Ovary (tissue), 9 donors: Measurements from ENCODE around the gene PPM1H. TPM values are rescaled to one million over a fixed set of nuclear protein-coding genes. Genes with fewer than 3 reads are reported as not detected.

ENCODE experiments used
- DNase-seq, 5 donors: peaks; one replicate each; pipeline ENCODE4 v3.0.0-alpha.2; 2019 to 2020
- H3K27ac ChIP-seq, 2 donors: fragments of 200-600 bp; one replicate each; pipeline versions ENCODE4 v1.5.1 to v1.8.0; 2019 to 2022
- H3K27me3 ChIP-seq: fragments of 200-600 bp; one replicate; pipeline ENCODE4 v1.8.0; 2022
- H3K36me3 ChIP-seq: fragments of 200-600 bp; sonication (generic); one replicate; pipeline ENCODE4 v1.5.1; 2019
- H3K4me1 ChIP-seq: one replicate; pipeline ENCODE4 v1.8.1; 2013; ENCODE audit warnings: mild to moderate bottlenecking, moderate library complexity; ENCODE audit not compliant: insufficient read depth
- H3K4me3 ChIP-seq: fragments of 200-600 bp; sonication (generic); one replicate; pipeline ENCODE4 v1.5.1; 2017
- H3K9me3 ChIP-seq, 2 donors: fragments of 200-600 bp in 1 of 2; sonication (generic) in 1 of 2; one replicate each; pipeline versions ENCODE4 v1.5.1 to v1.8.1; 2013 to 2019; ENCODE audit warnings: mild to moderate bottlenecking in 1 of 2, moderate library complexity in 1 of 2
- CTCF ChIP-seq, 3 donors: fragments of 450-650 bp in 2 of 3; fragments of 200-600 bp in 1 of 3; IDR thresholded peaks; one replicate each; pipeline versions ENCODE4 v1.5.1 to v1.8.0; 2016 to 2022; ENCODE audit warnings: antibody characterized with exemption in 3 of 3, mild to moderate bottlenecking in 1 of 3
- EP300 ChIP-seq: sonication (generic); formaldehyde crosslinking; IDR thresholded peaks from one replicate; pipeline ENCODE4 v1.6.1; 2017; ENCODE audit warnings: antibody characterized with exemption
- POLR2A ChIP-seq: fragments of 450-650 bp; IDR thresholded peaks from one replicate; pipeline ENCODE4 v1.6.1; 2017; ENCODE audit warnings: antibody characterized with exemption, mild to moderate bottlenecking, moderate library complexity
- WGBS, 3 donors: extraction: QIAGEN DNeasy Blood & Tissue Kit in 1 of 3; methylation state at CpG; one replicate each; pipeline versions ENCODE4 v1.1.5 to v1.1.7; 2013 to 2017; 5-methylcytosine and 5-hydroxymethylcytosine counted together
- intact Hi-C, 4 donors: fragments of 100-400 bp; cut with DNase I; formaldehyde crosslinking; loops; one replicate each; pipeline versions ENCODE4 v1.11.0 to v1.15.1; 2022 to 2023
- polyA plus RNA-seq, 2 donors: library from polyadenylated mRNA; stranded (reverse); fragments of 200-250 nt in 1 of 2; fragments of 350-450 nt in 1 of 2; fragmentation: Illumina TruSeq in 1 of 2; extraction: RNeasy Lipid Tissue Mini Kit (QIAGEN cat#74804) in 1 of 2; gene quantifications; one replicate each; pipeline ENCODE4 v1.2.3, GENCODE V29; 2013 to 2014
- total RNA-seq, 7 donors: library from RNA; depleted of rRNA in 2 of 7; stranded (reverse); fragments of >200 nt in 2 of 7; fragmentation: NEBNext Ultra II Directional in 3 of 7; extraction: Animal tissue kit (Norgen Biotek cat#: 25700) in 3 of 7; gene quantifications; one replicate each; pipeline versions ENCODE4 v1.1.0 to v1.2.4, GENCODE V29; 2016 to 2023
- donor health status: DM: no; HTN: no; CAD: no; lungs with moderate emphysema.
- donor health status: DM: no; HTN: no; CAD: no.
- donor health status: Bipolar disorder and iron deficiency.
- donor health status: DM: yes; HTN: yes; CAD: no.
- donor health status: DM: no; HTN: no; CAD: no.
- donor health status: DM: yes; HTN: yes; CAD: no.

PPM1H gene
- total and polyA plus RNA-seq, 9 donors, result 1.6 to 45.4 (median 12.0) TPM

- no peaks in the 10 kb centered on the region for H3K36me3 ChIP-seq
- DNase-seq, result no peak
- H3K4me3 ChIP-seq, result no peak overlapping the region
- H3K27me3 ChIP-seq, result no peaks in the 10 kb centered on the region
- TF ChIP-seq CTCF (IDR thresholded peaks at IDR 0.05) (no peak), EP300 (no peak), POLR2A (no peak)
- H3K27ac ChIP-seq, result no peak overlapping the region
- intact Hi-C loops, result no loop called here
- peaks cover 6% of the 10 kb centered on the region for H3K4me1 ChIP-seq
- no peaks in the 10 kb centered on the region for H3K9me3 ChIP-seq
- 64 to 85% (median 71%) methylated on average over 6 of the region's 6 CpGs for WGBS, 3 donors
Measured at GRCh38 chr12:62915204-62915529, 19.8 kb downstream of the PPM1H start.

GRCh38 chr12:62914443-62915203, 20.3 kb downstream of the PPM1H start:
- WGBS, 3 donors, result 80 to 87% (median 84%) methylated on average over 7 of the region's 7 CpGs
- Histone ChIP-seq H3K4me3 (no peak overlapping the region), H3K4me1 (peaks cover 3% of the 10 kb centered on the region), H3K27ac (no peak overlapping the region), H3K27me3 (no peaks in the 10 kb centered on the region), H3K9me3 (no peaks in the 10 kb centered on the region), H3K36me3 (no peaks in the 10 kb centered on the region)
- TF ChIP-seq POLR2A, result no peak
- no peak for TF ChIP-seq EP300
- no peak for TF ChIP-seq CTCF (IDR thresholded peaks at IDR 0.05)
- intact Hi-C loops, result no loop called here
- DNase-seq, result no peak

- Histone ChIP-seq H3K4me1 (no peaks in the 10 kb centered on the region), H3K4me3 (no peak overlapping the region), H3K27ac (no peak overlapping the region), H3K27me3 (no peaks in the 10 kb centered on the region), H3K36me3 (no peaks in the 10 kb centered on the region), H3K9me3 (no peaks in the 10 kb centered on the region)
- intact Hi-C loops, result no loop called here
- DNase-seq, result no peak
- TF ChIP-seq POLR2A (no peak), CTCF (IDR thresholded peaks at IDR 0.05) (no peak), EP300 (no peak)
- 96 to 99% (median 97%) methylated on average over 6 of the region's 6 CpGs for WGBS, 3 donors
Measured at GRCh38 chr12:62913380-62913779, 21.6 kb downstream of the PPM1H start.

- H3K9me3 ChIP-seq, result no peaks in the 10 kb centered on the region
- no peak overlapping the region for H3K4me3 ChIP-seq
- H3K27ac ChIP-seq, result no peak overlapping the region
- no peak for TF ChIP-seq CTCF (IDR thresholded peaks at IDR 0.05)
- TF ChIP-seq POLR2A, result no peak
- no peak for TF ChIP-seq EP300
- no peak for DNase-seq
- intact Hi-C loops, result no loop called here
- 64 to 75% (median 74%) methylated on average over 4 of the region's 4 CpGs for WGBS, 3 donors
- H3K4me1 ChIP-seq, result no peaks in the 10 kb centered on the region
- no peaks in the 10 kb centered on the region for H3K27me3 ChIP-seq
- H3K36me3 ChIP-seq, result no peaks in the 10 kb centered on the region
Measured at GRCh38 chr12:62912644-62913043, 22.3 kb downstream of the PPM1H start.
